Stimulated activated CD4-positive, alpha-beta T cell treated with anti-CD3 and anti-CD28 coated beads, Interleukin-12 subunit alpha, Interleukin-12 subunit beta, amount 100 ng/mL, for 48 hours (primary cell): ENCODE results near the gene PPP1R10.

ENCODE experiments used
- DNase-seq, 3 donors: peaks; one replicate each; pipeline ENCODE4 v3.0.0-alpha.2; 2020; ENCODE audit warnings: low read depth in 2 of 3, low spot score in 1 of 3

The PPP1R10 gene

DNA sequence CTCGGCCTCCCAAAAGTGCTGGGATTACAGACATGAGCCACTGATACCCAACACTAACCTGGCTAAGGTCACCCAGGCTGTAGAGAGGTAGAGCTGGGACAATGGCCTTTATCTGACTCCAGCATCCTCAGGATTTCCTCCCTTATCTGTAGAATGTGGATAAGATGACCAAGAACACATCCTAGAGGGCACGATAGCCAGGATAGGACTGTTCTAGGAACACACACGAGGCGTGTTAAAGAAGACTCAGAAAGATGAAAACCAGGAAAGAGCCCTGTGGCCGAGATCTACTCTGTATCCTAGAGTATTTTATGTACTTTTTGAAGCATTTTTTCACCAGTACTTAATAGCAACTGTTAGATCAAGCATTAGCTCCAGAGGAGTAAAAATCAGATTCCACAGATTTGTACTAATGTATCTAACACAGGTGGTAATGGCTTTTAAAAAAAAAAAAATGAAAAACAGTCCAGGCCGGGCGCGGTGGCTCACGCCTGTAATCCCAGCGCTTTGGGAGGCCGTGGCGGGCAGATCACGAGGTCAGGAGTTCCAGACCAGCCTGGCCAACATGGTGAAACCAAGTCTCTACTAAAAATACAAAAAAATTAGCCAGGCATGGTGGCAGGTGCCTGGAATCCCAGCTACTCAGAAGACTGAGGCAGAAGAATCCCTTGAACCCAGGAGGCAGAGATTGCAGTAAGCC lies 17.3 kb downstream of the PPP1R10 start:
- no peak for DNase-seq

DNA sequence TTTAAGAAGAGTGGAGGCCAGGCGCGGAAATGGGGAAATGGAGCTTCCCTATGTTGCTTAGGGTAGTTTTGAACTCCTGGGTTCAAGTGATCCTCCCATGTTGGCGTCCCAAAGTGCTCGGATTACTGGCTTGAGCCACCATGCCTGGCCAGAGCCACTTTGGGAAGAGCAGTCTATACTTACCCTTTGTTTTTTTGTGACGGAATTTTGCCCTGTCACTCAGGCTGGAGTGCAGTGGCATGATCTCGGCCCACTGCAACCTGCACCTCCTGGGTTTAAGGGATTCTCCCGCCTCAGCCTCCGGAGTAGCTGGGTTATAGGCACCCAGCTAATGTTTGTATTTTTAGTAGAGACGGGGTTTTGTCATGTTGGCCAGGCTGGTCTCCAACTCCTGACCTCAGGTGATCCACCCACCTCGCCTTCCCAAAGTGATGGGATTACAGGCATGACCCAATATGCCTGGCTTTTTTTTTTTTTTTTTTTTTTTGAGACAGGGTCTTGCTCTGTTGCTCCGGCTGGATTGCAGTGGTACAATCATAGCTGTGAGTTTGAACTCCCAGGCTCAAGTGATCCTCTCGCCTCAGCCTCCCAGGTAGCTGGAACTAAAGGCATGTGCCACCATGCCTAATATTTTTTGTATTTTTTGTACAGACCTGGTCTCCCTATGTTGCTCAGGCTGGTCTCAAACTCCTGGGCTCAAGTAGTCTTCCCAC lies 18.0 kb downstream of the PPP1R10 start:
- no peak for DNase-seq

GRCh38 chr6:30597315-30598144 lies 19.5 kb downstream of the PPP1R10 start:
- DNase-seq: peak; percentile 59 to 90 (median 75)

GRCh38 chr6:30592287-30592686 lies 24.8 kb downstream of the PPP1R10 start:
- no peak for DNase-seq

GRCh38 chr6:30591008-30591407 lies 26.0 kb downstream of the PPP1R10 start:
- no peak for DNase-seq

DNA sequence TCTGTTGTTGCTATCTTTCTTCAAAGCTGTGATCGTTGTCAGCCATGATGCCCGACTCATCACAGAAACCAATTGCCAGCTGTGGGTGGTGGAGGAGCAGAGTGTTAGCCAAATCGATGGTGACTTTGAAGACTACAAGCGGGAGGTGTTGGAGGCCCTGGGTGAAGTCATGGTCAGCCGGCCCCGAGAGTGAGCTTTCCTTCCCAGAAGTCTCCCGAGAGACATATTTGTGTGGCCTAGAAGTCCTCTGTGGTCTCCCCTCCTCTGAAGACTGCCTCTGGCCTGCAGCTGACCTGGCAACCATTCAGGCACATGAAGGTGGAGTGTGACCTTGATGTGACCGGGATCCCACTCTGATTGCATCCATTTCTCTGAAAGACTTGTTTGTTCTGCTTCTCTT lies 26.5 kb downstream of the PPP1R10 start:
- DNase-seq: no peak

DNA sequence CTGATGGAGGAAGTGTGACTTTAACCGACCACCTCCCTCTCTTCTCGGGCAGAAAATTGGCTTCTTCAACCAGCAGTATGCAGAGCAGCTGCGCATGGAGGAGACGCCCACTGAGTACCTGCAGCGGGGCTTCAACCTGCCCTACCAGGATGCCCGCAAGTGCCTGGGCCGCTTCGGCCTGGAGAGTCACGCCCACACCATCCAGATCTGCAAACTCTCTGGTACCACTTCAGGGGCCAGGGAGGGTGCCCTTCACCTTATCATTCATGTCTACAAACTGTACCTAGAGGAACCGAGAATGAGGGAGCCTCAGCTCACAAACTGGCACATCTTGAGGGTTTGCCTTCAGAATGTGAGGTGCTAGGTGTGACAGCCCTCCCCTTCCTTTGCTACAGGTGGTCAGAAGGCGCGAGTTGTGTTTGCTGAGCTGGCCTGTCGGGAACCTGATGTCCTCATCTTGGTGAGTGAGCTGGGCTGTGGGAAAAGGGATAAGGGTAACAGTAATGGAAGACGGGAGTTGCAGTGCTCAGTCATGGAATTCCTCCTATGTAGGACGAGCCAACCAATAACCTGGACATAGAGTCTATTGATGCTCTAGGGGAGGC lies 27.2 kb downstream of the PPP1R10 start:
- no peak for DNase-seq

DNA sequence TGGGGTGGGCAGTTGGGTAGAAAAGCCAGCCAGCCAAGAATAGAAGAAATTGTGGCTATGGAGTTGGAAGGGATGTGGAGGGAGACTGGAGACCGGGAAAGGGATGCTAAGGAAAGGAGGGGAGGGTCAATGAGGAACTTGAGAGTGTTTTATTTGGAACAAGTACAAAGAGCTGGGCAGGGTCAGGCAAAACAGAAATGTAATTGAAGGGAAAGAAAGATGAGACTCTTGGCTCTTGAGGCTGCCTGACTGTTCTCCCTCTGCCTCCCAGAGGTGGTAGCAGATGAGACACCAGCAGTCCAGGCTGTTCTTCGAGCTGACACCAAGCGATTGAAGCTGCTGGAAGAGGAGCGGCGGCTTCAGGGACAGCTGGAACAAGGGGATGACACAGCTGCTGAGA lies 33.1 kb downstream of the PPP1R10 start:
- no peak for DNase-seq

- no peak for DNase-seq
Measured at GRCh38 chr6:30578051-30578450, 39.0 kb downstream of the PPP1R10 start.

DNA sequence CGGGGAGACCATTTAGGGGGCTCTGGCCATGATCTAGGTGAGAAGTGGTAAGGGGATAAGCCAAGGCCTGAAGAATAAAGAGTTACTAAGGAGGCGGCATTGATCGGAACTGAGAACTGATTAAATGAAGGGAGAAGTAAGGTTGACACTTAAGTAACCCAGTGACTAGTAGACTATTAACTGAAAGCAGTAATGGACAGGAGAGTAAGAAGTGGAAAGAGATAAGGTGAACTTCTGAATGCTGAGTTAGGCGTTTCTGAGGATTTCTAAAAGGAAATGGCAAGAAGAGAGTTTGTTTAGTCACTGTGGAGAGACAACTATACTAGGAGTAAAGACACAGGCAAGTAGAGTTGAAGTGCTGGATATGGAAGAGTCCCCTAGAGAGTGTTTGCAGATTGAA lies 43.9 kb downstream of the PPP1R10 start:
- no peak for DNase-seq

- no peak for DNase-seq
Measured at GRCh38 chr6:30572148-30572547, 44.9 kb downstream of the PPP1R10 start.

- DNase-seq: no peak
Measured at GRCh38 chr6:30571762-30572082, 45.3 kb downstream of the PPP1R10 start.

- DNase-seq: peak; percentile 98 to 100 (median 100)
Measured at GRCh38 chr6:30571075-30571761, 45.8 kb downstream of the PPP1R10 start, which contains the start of gene ABCF1. ABCF1 (plus strand) TSS chr6:30571442; CDS start chr6:30571488, 46 bp downstream.

GRCh38 chr6:30570740-30571074 lies 46.3 kb downstream of the PPP1R10 start:
- DNase-seq: no peak

DNA sequence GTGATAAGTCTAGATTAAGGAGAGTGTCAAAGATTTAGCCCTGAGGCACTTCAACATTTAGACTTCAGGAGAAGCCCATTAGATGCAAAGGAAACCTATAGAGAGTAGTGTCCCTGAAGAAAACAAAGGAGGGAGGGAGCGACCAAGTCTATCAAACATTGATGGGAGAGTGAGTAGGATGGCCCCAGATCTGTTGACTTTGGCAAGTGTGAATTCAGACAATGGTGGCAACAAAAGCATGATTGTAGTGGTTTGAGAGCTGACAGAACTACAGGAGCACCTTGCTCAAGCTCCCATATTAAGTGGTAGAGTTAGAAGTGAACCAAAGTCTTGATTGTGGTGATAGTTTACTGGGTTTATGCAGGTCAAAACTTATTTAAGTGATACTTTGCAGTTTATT lies 46.8 kb downstream of the PPP1R10 start:
- no peak for DNase-seq

DNA sequence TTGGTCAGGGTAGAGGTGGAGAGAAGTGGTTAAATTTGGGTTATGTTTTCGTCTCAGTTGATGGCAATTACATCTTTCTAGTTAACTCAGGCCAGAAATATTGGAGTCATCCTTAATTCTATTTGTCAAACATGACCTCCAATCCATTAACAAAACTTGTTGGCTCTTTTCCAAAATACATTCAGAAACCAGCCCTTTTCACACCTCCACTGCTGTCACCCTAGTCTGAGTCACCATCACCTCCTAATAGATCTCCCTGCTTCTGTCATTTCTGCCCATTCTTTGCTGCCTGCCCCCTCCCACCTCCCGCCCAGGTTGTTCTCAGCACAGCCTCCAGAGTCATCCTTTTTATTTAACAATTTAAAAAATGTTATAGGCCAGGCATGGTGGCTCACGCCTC lies 48.8 kb downstream of the PPP1R10 start:
- DNase-seq: peak; percentile 33 to 51 (median 47)

- no peak for DNase-seq
Measured at GRCh38 chr6:30565772-30566171, 51.3 kb downstream of the PPP1R10 start.

- DNase-seq: no peak
Measured at GRCh38 chr6:30564114-30564513, 52.9 kb downstream of the PPP1R10 start.

GRCh38 chr6:30562470-30563425 lies 54.3 kb downstream of the PPP1R10 start:
- DNase-seq: no peak

DNA sequence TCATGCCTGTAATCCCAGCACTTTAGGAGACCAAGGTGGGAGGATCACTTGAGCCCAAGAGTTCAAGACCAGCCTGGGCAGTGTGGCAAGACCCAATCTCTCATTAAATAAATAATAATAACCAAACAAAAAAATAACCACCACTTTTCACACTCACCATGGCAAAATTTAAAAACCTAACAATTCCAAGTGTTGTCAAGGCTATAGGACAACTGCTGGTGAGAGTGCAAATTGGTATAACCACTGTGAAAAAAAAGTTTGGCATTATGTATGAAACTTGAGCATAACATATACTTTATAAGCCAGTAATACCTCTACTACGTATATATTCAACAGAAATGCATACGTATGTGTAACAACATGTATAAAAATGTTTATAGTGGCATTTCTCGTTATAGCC lies 56.1 kb downstream of the PPP1R10 start:
- DNase-seq: no peak
